GM10847 (cell line): ENCODE measurements around the gene ADGRL2.

Source experiments
- POLR2A ChIP-seq: IDR thresholded peaks from 2 replicates; pipeline ENCODE4 v1.6.1; 2011; ENCODE audit not compliant: insufficient read length; ENCODE audit errors: extremely low read depth

ADGRL2 gene

GRCh38 chr1:81802457-81802706 is 1.6 kb downstream of the ADGRL2 start:
- no peak for TF ChIP-seq POLR2A

DNA sequence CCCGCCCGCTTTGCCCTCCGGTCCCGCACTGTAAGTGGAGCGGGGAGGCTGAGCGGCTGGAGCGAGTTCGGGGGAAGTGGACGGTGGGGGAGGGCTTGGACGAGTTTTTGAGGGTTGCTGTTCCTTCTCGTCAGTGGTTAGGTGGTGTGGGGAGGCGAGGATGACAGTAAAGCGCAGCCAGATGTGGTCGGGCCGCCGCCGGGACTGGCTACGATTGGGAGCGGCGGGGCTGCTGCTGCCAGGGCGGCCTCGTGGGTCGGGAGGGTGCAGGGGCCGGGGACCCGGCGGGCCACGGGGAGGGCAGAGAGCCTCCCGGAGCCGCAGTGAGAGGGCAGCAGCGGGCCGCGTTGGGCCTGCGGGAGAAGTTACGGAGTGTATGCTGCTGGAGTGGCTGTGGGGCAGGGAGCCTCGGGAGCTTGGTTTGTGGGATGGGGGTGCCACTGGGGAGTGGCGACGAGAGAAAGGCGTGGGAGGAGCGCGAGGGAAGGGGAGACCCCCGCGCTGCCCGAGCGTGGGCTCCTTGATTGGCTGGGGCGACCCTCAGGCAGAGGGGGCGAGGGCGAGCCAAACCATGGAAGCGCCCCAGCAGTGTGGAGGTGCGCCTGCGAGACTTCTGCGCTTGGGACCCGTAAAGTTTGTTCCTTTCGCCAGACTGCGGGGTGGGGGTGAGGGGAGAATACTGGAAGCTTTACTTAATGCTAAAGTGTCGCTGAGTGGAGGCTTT is 2.1 kb downstream of the ADGRL2 start:
- TF ChIP-seq POLR2A = no peak

GRCh38 chr1:81803431-81804110 is 2.8 kb downstream of the ADGRL2 start:
- TF ChIP-seq POLR2A = no peak

GRCh38 chr1:81804312-81804711 is 3.6 kb downstream of the ADGRL2 start:
- TF ChIP-seq POLR2A = no peak

DNA sequence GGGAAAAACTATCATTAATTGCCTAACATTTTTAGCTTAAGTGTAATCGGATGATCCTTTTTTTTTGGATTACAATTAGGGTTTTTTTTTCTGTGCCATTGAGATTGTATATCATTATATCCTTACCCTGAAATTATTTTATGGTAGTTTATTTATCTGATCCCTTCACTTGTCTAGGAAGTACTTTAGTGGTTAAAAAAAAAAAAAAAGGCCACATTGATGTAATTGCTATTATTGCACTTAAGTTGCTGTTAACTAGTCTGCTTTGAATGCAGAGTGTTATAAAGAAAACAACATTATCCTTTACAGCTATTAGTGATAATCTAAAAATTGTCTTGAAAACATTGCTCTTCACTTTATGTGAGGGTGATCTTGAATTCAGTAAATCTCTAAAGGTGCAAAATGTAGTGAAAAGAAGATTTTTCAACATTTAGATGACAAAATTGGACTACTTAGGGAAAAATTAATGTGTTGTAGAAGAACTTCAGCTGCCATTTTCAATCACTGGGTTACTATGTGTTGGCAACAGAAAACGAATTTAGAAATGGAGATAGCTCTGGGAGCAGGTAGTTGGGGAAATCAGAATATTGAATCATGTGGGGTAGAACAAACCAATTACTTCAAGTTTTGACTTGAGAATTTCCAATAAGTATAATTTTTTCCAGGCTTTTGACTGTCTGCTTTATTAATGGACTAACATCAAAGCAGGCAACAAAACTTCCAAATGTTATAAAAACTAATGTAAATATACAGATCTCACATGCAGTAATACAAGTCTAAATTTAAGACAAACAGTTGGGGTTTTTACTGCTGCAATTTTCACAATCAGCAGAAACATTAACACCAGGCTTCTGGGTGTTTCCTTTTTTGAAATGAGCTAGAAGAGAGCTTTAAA is 5.0 kb downstream of the ADGRL2 start:
- no peak for TF ChIP-seq POLR2A

DNA sequence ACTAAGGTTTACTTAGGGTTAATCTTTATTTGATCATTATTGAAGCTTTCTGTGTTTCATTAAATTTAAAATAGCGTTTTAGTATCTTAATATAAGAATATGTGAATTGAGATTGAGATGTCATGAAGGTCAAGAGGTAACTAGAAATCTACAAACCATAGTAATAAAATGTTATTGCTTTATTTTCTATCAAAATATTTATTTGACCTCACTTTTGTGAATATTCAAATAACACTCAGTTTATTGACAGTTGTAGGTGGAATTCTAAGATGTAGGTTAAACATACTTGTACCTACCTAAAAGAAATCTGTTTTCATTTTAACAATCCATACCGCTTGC is 5.7 kb downstream of the ADGRL2 start:
- TF ChIP-seq POLR2A = no peak

DNA sequence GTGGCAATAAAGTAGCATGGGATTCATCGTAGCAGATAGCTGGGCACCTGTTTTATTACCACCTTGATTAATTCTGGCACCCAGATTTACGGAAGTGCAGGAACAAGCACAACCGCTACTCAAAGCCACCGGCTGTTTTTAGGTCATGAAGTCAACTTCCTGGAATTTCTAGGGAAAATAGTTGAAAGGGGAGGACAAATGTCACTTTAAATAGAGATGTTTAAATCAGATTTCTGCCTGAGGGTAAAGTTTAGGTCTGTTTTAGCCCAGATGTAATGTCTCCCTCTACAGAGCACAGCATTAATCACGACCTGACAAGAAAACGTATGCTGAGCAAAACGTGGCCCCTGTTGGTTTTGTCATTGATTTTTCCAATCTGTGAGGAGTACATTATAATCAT is 8.0 kb downstream of the ADGRL2 start:
- TF ChIP-seq POLR2A = no peak

- no peak for TF ChIP-seq POLR2A
Measured at GRCh38 chr1:81809808-81810207, 9.1 kb downstream of the ADGRL2 start.

DNA sequence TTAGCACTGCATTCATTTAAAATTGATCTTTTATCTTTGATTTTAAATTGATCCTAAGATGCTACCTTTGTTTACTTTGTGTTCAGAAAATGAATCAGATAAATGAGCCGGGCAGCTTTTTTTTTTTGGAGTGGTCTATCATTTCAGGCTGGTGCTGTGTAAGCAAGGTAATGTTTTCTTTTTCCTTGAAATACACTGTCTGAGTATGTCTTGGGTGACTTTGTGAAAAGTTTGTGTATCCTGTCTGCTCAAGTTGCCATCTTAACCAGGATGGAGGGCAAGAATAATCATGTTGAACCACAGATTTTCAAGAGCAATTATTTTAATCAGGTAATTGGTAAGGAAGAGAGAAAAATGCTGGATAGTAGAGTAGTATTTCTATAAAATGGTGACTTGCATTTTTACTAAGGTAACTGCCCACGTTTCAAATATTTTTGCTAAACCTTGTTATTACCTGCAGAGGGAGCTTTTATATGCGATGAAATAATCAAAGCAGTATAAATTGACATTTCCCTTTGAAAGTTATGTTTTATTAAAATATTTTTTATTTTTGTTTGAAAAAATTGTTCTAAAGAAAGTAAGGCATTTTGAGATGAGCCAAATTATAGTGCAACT is 11.1 kb downstream of the ADGRL2 start:
- TF ChIP-seq POLR2A = no peak

DNA sequence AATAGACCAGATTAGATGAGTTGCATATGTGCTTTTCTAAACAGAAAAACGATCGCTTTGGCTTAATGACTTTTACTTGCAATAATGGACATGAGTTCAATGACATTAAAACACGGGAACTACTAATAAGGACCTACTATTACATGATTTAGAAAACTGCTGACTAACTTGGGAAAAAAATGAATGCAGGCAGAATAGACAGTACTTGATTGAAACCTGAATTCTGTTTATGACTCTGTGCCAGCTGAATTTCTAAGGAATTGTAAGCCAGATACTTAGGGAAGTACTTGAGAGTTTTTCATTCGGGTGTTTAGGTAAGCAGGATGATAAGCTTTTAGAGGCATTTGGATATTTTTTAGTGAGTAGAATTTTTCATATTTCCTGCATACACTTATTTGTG is 12.0 kb downstream of the ADGRL2 start:
- no peak for TF ChIP-seq POLR2A

GRCh38 chr1:81813691-81814090 is 13.0 kb downstream of the ADGRL2 start:
- no peak for TF ChIP-seq POLR2A

DNA sequence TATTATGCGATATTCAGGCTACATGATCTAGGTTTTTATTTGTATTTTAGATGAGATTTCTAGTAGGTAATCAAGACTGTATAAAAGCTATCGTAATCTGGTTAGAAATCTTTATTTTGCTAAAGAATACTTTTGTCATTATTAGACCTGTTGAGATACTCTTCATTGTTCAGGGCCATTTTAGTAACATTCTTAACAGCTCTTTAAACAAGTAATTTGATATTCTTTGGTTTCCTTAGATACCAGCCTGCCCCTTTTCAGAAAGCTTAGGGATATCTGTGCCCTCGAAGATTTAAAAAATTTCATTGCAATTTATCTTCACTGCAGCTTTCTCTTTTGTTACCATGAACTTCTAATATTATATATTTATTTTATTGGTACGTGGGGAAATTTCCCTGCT is 18.9 kb downstream of the ADGRL2 start:
- TF ChIP-seq POLR2A = no peak

DNA sequence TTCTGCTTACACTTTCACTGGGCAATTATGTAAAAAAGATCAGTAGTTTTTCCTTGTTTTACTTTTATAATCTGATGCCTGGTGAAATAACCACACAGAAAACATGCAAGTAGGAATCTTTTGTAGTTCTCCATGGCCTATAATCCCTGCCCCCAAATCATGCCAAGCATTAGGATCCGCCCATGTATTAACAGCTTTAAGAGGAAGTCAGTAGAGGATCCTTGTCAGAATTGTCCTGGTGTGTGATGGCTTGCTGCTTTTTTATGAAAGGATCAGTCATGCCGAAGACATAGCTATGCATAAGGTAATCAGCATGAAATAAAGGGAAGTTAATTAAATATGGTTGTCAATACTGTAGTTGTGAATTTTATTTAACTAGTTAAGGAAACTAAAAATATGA is 20.0 kb downstream of the ADGRL2 start:
- TF ChIP-seq POLR2A = no peak

DNA sequence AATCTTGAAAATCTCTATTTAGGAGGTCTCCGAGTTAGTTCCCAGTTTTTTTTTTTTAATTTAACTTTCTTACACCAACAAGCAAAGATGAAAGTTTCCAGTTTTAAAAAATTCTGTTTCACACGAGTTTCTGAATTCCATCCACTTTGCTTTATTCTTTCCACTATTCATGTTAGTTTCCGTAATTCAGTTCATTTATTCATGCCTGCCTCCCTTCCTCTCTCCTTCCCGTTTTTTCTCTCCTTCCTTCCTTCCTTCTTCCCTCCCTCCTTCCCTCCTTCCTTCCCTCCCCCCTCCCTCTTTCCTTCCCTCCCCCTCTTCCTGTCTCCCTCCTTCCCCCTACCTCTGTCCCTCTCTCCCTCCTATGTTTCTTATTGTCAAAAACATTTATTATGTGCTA is 22.3 kb downstream of the ADGRL2 start:
- no peak for TF ChIP-seq POLR2A

DNA sequence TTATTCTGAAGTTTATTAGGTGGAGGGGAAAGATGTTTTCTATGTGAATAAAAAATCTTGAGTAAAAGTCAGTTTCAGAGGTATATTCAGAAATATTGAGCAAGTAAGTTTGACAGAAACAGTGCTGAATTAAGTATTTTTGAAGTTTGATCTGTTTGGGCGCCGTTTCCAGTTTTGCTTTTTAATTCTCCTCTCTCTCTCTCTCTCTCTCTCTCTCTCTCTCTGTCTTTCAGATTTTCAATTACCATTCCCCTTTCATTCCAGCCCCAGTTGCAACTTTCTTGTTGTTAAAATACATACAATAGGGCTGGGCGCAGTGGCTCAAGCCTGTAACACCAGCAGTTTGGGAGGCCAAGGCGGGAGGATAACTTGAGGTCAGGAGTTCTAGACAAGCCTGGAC is 24.0 kb downstream of the ADGRL2 start:
- TF ChIP-seq POLR2A = no peak

GRCh38 chr1:81827942-81828341 is 27.2 kb downstream of the ADGRL2 start:
- no peak for TF ChIP-seq POLR2A
